ENCODE data around the gene IKBIP.
"Not testable (repeated sequence)": the region's sequence is repeated elsewhere in the genome, so short reads cannot be mapped to it uniquely, and the experiment has no call there.

Gene IKBIP

DNA sequence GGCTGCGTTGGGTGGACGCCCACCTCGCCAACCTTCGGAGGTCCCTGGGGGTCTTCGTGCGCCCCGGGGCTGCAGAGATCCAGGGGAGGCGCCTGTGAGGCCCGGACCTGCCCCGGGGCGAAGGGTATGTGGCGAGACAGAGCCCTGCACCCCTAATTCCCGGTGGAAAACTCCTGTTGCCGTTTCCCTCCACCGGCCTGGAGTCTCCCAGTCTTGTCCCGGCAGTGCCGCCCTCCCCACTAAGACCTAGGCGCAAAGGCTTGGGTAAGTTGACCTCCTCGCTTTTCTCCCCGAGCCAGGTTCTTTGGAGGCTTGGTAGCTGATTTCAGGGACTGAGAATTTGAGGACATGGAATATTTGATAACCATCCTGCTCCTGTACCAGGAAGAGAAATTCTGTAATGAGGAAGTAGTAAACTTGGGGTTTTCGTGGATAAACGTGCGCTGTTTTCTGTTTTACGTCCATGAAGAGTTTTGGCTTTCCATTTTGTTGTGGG, 1.0 kb upstream of the IKBIP start:
- H2AFZ ChIP-seq (ENCODE audit: low read length), result peak overlapping the region; percentile 90
- DNase-seq, result no peak
- H4K20me1 ChIP-seq (ENCODE audit: insufficient read depth, low read length), result no peaks in the 10 kb centered on the region
- H3K27ac ChIP-seq (ENCODE audit: low read length), result no peak overlapping the region
- H3K4me2 ChIP-seq (ENCODE audit: low read depth, low read length), result peak overlapping the region; percentile 94
- peak overlapping the region; percentile 45; the same call in 1 of the 2 replicates for H3K9ac ChIP-seq (ENCODE audit: low read length)
- H3K27me3 ChIP-seq (replicated peaks; ENCODE audit: insufficient read depth, low read length), result no peaks in the 10 kb centered on the region; the same call in 1 of the 2 replicates
- TF ChIP-seq CTCF (IDR thresholded peaks at IDR 0.05; ENCODE audit: low read length) (no peak), EZH2 (optimal IDR thresholded peaks at IDR 0.05; ENCODE audit: low read depth, low read length) (no peak), EZH2phosphoT487 (IDR thresholded peaks at IDR 0.05; ENCODE audit: low read length) (no peak)
- no peaks in the 10 kb centered on the region for H3K79me2 ChIP-seq (ENCODE audit: low read length)
- H3K9me2 ChIP-seq (replicated peaks; ENCODE audit: insufficient read depth, low read length), result no peaks in the 10 kb centered on the region
- H3K36me3 ChIP-seq (replicated peaks; ENCODE audit: insufficient read depth, low read length), result no peaks in the 10 kb centered on the region
- peak overlapping the region; percentile 95 for H3K4me3 ChIP-seq (ENCODE audit: low read length)
- H3K9me3 ChIP-seq (replicated peaks; ENCODE audit: insufficient read depth, low read length), result no peaks in the 10 kb centered on the region
- H3F3A ChIP-seq (ENCODE audit: insufficient read depth, low read length), result no peaks in the 10 kb centered on the region
- 0 out of 2 replicates have a peak, but pooled peaks cover 6% of the 10 kb centered on the region for H3K4me1 ChIP-seq (ENCODE audit: low read length)

GRCh38 chr12:98644433-98644711, 216 bp downstream of the IKBIP start:
- Histone ChIP-seq H3K79me2 (ENCODE audit: low read length) (no peaks in the 10 kb centered on the region), H3K36me3 (replicated peaks; ENCODE audit: insufficient read depth, low read length) (no peaks in the 10 kb centered on the region), H4K20me1 (ENCODE audit: insufficient read depth, low read length) (no peaks in the 10 kb centered on the region), H3F3A (ENCODE audit: insufficient read depth, low read length) (no peaks in the 10 kb centered on the region), H3K27ac (ENCODE audit: low read length) (peak overlapping the region; percentile 28; the same call in 1 of the 2 replicates), H3K4me3 (ENCODE audit: low read length) (peak overlapping the region; percentile 95), H3K4me1 (ENCODE audit: low read length) (0 out of 2 replicates have a peak, but pooled peaks cover 6% of the 10 kb centered on the region), H3K27me3 (replicated peaks; ENCODE audit: insufficient read depth, low read length) (no peaks in the 10 kb centered on the region; the same call in 1 of the 2 replicates), H2AFZ (ENCODE audit: low read length) (peak overlapping the region; percentile 97), H3K9ac (ENCODE audit: low read length) (peak overlapping the region; percentile 61), H3K9me2 (replicated peaks; ENCODE audit: insufficient read depth, low read length) (no peaks in the 10 kb centered on the region), H3K9me3 (replicated peaks; ENCODE audit: insufficient read depth, low read length) (no peaks in the 10 kb centered on the region), H3K4me2 (ENCODE audit: low read depth, low read length) (peak overlapping the region; percentile 56)
- TF ChIP-seq EZH2 (optimal IDR thresholded peaks at IDR 0.05; ENCODE audit: low read depth, low read length) (no peak), EZH2phosphoT487 (IDR thresholded peaks at IDR 0.05; ENCODE audit: low read length) (no peak), CTCF (IDR thresholded peaks at IDR 0.05; ENCODE audit: low read length) (0 out of 2 replicates have a peak, but pooled peaks have one; percentile 9)
- DNase-seq, result no peak

DNA sequence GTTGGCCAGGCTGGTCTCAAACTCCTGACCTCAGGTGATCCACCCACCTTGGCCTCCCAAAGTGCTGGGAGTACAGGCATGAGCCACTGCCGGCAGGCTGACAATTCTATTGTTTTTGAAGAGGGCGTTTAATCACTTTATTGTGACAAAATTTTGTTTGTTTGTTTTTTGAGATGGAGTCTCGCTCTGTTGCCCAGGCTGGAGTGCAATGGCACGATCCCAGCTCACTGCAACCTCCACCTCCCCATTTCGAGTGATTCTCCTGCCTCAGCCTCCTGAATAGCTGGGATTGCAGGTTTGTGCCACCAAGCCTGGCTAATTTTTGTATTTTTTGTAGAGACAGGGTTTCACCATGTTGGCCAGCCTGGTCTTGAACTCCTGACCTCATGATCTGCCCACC, 1.8 kb downstream of the IKBIP start:
- H3F3A ChIP-seq (ENCODE audit: insufficient read depth, low read length); H3K4me2 ChIP-seq (ENCODE audit: low read depth, low read length); H3K27ac ChIP-seq (ENCODE audit: low read length); H3K79me2 ChIP-seq (ENCODE audit: low read length); H3K4me3 ChIP-seq (ENCODE audit: low read length); H3K9me3 ChIP-seq (replicated peaks; ENCODE audit: insufficient read depth, low read length); H3K27me3 ChIP-seq (replicated peaks; ENCODE audit: insufficient read depth, low read length); H3K9me2 ChIP-seq (replicated peaks; ENCODE audit: insufficient read depth, low read length); H4K20me1 ChIP-seq (ENCODE audit: insufficient read depth, low read length); H3K9ac ChIP-seq (ENCODE audit: low read length); H3K36me3 ChIP-seq (replicated peaks; ENCODE audit: insufficient read depth, low read length); DNase-seq; H3K4me1 ChIP-seq (ENCODE audit: low read length); H2AFZ ChIP-seq (ENCODE audit: low read length): not testable (repeated sequence)

GRCh38 chr12:98639491-98639890, 5.1 kb downstream of the IKBIP start:
- no peak overlapping the region for H3K4me2 ChIP-seq (ENCODE audit: low read depth, low read length)
- H3K4me1 ChIP-seq (ENCODE audit: low read length), result no peaks in the 10 kb centered on the region
- no peaks in the 10 kb centered on the region for H3K9me3 ChIP-seq (replicated peaks; ENCODE audit: insufficient read depth, low read length)
- no peak overlapping the region for H3K9ac ChIP-seq (ENCODE audit: low read length)
- H3K79me2 ChIP-seq (ENCODE audit: low read length), result no peaks in the 10 kb centered on the region
- no peak overlapping the region for H2AFZ ChIP-seq (ENCODE audit: low read length)
- H3K36me3 ChIP-seq (replicated peaks; ENCODE audit: insufficient read depth, low read length), result no peaks in the 10 kb centered on the region
- H3K4me3 ChIP-seq (ENCODE audit: low read length), result no peak overlapping the region
- H3K27me3 ChIP-seq (replicated peaks; ENCODE audit: insufficient read depth, low read length), result no peaks in the 10 kb centered on the region
- TF ChIP-seq EZH2 (optimal IDR thresholded peaks at IDR 0.05; ENCODE audit: low read depth, low read length), result no peak
- TF ChIP-seq CTCF (IDR thresholded peaks at IDR 0.05; ENCODE audit: low read length), result no peak
- no peak for TF ChIP-seq EZH2phosphoT487 (IDR thresholded peaks at IDR 0.05; ENCODE audit: low read length)
- H3F3A ChIP-seq (ENCODE audit: insufficient read depth, low read length), result no peaks in the 10 kb centered on the region
- no peak overlapping the region for H3K27ac ChIP-seq (ENCODE audit: low read length)
- DNase-seq, result no peak
- H4K20me1 ChIP-seq (ENCODE audit: insufficient read depth, low read length), result no peaks in the 10 kb centered on the region
- no peaks in the 10 kb centered on the region for H3K9me2 ChIP-seq (replicated peaks; ENCODE audit: insufficient read depth, low read length)
